Panc1 (cell line): ENCODE measurements around the gene ELAVL1.

Experiments
- CTCF ChIP-seq: fragments of 450-650 bp; IDR thresholded peaks from 2 replicates; pipeline ENCODE4 v1.5.1; 2017; ENCODE audit warnings: mild to moderate bottlenecking
- TCF7L2 ChIP-seq: IDR thresholded peaks from 2 replicates; pipeline ENCODE4 v1.6.1; 2011; ENCODE audit warnings: mild to moderate bottlenecking, low read depth, low read length, inconsistent platforms

- TF ChIP-seq CTCF (no peak), TCF7L2 (no peak)
Measured at GRCh38 chr19:8020681-8021080, 15.2 kb upstream of the ELAVL1 start.
